Activated CD4-positive, alpha-beta T cell treated with anti-CD3 and anti-CD28 coated beads, Interleukin-2, amount 10 ng/mL, durations not matched to agents 24 days and 14 days (primary cell): Measurements from ENCODE around the gene TRIM67. TPM values are rescaled to one million over a fixed set of nuclear protein-coding genes. Genes with fewer than 3 reads are reported as not detected.

Experiments
- DNase-seq: peaks from one replicate; pipeline ENCODE4 v3.0.0; 2022
- H3K27ac Mint-ChIP-seq: one replicate; pipeline ENCODE4 v1.8.0; 2022; ENCODE audit warnings: mild to moderate bottlenecking, mixed read lengths
- H3K27me3 Mint-ChIP-seq: one replicate; pipeline ENCODE4 v1.8.0; 2022; ENCODE audit warnings: mixed read lengths
- H3K36me3 Mint-ChIP-seq: one replicate; pipeline ENCODE4 v1.8.0; 2022; ENCODE audit warnings: low read depth, mild to moderate bottlenecking, mixed read lengths
- H3K4me1 Mint-ChIP-seq: one replicate; pipeline ENCODE4 v1.8.0; 2021; ENCODE audit warnings: mixed read lengths
- H3K4me3 Mint-ChIP-seq: one replicate; pipeline ENCODE4 v1.8.0; 2022; ENCODE audit warnings: mild to moderate bottlenecking, moderate library complexity, mixed read lengths
- H3K9me3 Mint-ChIP-seq: one replicate; pipeline ENCODE4 v1.8.0; 2021; ENCODE audit warnings: mixed read lengths
- intact Hi-C: fragments of 100-400 bp; cut with micrococcal nuclease; formaldehyde crosslinking; loops from one replicate; pipeline ENCODE4 v1.15.1; 2023
- total RNA-seq: library from RNA; stranded (reverse); gene quantifications from 2 replicates; pipeline ENCODE4 v1.2.3, GENCODE V29; 2022

Gene TRIM67
- total RNA-seq, 1 donor from 2014 or later = not detected

DNA sequence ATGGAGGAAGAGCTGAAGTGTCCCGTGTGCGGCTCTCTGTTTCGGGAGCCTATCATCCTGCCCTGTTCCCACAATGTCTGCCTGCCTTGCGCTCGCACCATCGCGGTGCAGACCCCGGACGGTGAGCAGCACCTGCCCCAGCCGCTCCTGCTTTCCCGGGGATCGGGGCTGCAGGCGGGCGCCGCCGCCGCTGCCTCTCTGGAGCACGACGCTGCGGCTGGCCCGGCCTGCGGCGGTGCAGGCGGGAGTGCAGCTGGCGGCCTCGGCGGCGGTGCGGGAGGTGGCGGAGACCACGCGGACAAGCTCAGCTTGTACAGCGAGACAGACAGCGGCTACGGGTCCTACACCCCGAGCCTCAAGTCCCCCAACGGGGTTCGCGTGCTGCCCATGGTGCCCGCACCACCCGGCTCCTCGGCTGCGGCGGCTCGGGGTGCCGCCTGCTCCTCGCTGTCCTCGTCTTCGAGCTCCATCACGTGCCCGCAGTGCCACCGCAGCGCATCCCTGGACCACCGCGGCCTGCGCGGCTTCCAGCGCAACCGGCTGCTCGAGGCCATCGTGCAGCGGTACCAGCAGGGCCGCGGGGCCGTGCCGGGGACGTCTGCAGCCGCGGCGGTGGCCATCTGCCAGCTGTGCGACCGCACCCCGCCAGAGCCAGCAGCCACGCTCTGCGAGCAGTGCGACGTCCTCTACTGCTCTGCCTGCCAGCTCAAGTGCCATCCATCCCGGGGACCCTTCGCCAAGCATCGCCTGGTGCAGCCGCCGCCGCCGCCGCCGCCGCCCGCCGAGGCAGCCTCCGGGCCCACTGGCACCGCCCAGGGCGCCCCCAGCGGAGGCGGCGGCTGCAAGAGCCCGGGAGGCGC is 1.3 kb downstream of the TRIM67 start:
- Mint-ChIP-seq H3K27ac (no peak overlapping the region), H3K9me3 (no peaks in the 10 kb centered on the region), H3K36me3 (no peaks in the 10 kb centered on the region), H3K4me1 (no peaks in the 10 kb centered on the region), H3K27me3 (peaks cover 59% of the 10 kb centered on the region), H3K4me3 (no peak overlapping the region)
- no peak for DNase-seq
- intact Hi-C loops = no loop called here

DNA sequence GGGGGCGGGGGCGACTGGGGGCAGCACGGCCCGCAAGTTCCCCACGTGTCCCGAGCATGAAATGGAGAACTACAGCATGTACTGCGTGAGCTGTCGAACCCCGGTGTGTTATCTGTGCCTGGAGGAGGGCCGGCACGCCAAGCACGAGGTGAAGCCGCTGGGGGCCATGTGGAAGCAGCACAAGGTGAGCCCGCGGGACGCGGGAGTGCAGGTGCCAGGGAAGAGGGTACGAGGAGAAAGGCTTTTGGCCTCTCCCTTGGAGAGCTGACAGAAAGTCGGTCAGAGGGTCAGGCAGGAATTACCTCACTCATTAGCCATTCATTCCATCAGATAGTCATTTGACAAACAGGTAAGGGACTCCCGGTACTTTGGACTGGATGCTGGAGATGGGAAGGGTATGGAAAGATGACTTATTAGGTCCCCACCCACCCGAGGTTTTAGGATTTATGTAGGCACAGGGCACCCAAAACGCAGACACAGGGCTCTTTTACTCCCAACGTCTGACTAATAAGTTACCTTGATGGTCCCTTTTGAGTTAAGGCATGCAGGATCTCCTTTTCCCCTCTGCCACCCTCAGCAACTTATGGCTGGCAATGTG is 2.1 kb downstream of the TRIM67 start:
- intact Hi-C loops = no loop called here

DNA sequence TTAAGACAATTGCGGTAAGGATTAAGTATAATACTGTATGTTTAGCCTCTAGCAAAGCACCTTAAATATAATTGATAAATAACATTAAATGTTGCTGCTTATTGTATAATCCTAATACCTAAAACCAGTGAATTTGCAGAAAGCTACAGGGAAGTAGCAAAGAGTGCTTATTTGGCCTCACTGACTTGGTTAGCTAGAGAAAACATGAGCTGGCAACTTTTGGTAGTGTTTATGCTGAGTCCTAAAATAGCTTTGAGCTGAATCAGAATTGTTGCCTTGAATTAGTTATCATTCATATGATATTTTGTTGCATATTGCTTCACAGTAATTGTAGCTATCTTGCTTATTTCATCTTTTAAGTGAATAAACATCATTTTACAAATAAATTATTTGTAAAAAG is 3.5 kb downstream of the TRIM67 start:
- intact Hi-C loops = no loop called here
- no peak overlapping the region for H3K27ac Mint-ChIP-seq
- no peak overlapping the region for H3K4me3 Mint-ChIP-seq
- H3K36me3 Mint-ChIP-seq = no peaks in the 10 kb centered on the region
- no peak for DNase-seq
- peaks cover 41% of the 10 kb centered on the region for H3K27me3 Mint-ChIP-seq
- no peaks in the 10 kb centered on the region for H3K9me3 Mint-ChIP-seq
- no peaks in the 10 kb centered on the region for H3K4me1 Mint-ChIP-seq

More for the DNA sequence above, 2.1 kb downstream of the TRIM67 start:
- Mint-ChIP-seq H3K4me1 (no peaks in the 10 kb centered on the region), H3K27me3 (peaks cover 54% of the 10 kb centered on the region), H3K4me3 (no peak overlapping the region), H3K36me3 (no peaks in the 10 kb centered on the region), H3K9me3 (no peaks in the 10 kb centered on the region), H3K27ac (no peak overlapping the region)
- no peak for DNase-seq

DNA sequence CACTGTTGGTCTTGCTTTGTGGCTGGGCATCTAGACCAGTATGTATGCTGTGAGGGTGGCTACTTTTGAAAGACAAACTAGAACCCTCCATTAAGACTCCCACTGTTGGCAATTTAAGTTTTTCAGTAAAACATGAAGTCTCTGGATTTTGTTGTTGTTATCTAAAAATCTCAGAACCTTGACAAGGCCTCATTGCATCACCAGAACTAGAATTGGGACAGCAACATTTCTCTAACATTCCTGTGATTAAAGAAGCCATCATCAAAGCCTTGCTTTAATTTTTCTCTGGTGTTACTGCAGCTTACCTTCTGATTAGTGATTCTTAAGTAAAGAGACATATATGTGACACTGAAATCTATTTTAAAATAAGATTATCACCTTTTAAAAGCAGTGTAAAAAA is 4.5 kb downstream of the TRIM67 start:
- no peak for DNase-seq
- Mint-ChIP-seq H3K27me3 (peaks cover 34% of the 10 kb centered on the region), H3K27ac (no peak overlapping the region), H3K36me3 (no peaks in the 10 kb centered on the region), H3K4me1 (no peaks in the 10 kb centered on the region), H3K4me3 (no peak overlapping the region), H3K9me3 (no peaks in the 10 kb centered on the region)
- intact Hi-C loops = no loop called here

DNA sequence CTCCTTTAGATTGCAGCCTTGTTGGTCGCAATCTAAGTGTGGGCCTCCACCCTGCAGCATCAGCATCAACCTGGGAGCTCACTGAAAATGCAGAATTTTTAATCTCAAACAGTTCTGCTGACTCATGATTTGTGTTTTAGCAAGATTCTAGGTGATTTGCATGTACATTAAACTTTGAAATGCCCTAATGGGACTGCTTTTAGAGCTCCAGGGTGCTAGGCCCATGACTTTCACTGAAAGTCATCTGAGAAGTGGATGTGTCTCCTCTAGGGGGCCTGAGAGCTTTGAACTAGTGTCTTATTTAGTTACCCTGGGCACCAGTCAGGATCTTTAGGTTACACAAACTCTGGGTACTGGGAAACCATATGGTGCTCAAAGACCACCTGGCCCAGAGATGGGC is 9.0 kb downstream of the TRIM67 start:
- intact Hi-C loops = no loop called here
- Mint-ChIP-seq H3K4me1 (peaks cover 2% of the 10 kb centered on the region), H3K36me3 (no peaks in the 10 kb centered on the region), H3K4me3 (no peak overlapping the region), H3K27me3 (peaks cover 38% of the 10 kb centered on the region), H3K27ac (no peak overlapping the region), H3K9me3 (no peaks in the 10 kb centered on the region)
- DNase-seq = no peak

DNA sequence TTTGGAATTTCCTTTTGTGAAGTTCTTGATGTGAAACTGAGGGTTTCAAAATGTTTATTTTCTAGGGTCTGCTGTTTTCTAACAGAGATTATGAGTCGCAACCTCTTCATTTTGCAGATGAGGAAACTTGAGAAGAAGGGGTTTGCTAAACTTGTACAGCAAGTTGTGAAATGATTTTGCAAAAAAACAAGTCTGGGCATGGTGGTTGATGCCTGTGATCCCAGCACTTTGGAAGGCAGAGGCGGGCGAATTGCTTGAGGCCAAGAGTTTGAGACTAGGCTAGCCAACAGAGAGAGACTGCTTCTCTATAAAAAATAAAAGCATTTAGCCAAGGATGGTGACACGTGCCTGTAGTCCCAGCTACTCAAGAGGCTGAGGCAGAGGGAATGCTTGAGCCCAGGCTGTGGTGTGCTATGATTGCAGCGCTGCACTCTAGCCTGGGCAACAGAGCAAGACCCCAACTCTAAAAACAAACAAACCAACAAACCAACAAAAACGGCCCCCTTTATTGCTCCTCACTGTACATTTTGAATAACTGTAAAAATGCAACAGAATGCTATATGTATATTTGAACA is 9.9 kb downstream of the TRIM67 start:
- H3K4me1 Mint-ChIP-seq = peaks cover 2% of the 10 kb centered on the region

DNA sequence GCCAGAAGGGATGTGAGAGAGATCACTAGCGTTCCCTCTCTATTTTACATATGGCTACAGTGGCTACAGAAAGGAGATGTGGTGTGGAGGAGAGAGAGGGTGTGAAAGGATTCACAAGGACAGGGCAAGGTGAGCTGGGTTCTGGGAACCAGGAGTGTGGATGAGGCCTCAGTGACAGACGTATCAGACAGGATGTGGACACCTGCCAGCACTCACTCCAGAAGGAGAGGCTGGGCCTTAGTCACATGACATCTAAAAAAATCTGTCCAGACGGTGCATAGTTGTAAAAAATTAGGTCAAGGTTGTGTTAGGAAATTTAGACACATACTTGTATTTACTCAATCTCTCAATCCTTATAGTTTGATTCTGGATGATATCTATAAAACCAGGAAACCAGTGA is 10.6 kb downstream of the TRIM67 start:
- Mint-ChIP-seq H3K27ac (no peak overlapping the region), H3K36me3 (no peaks in the 10 kb centered on the region), H3K27me3 (peaks cover 42% of the 10 kb centered on the region), H3K4me3 (no peak overlapping the region), H3K9me3 (no peaks in the 10 kb centered on the region), H3K4me1 (peaks cover 2% of the 10 kb centered on the region)
- intact Hi-C loops = no loop called here
- DNase-seq = no peak

More for the DNA sequence above, 9.9 kb downstream of the TRIM67 start:
- Mint-ChIP-seq H3K27me3 (peaks cover 37% of the 10 kb centered on the region), H3K27ac (no peak overlapping the region), H3K36me3 (no peaks in the 10 kb centered on the region), H3K4me3 (no peak overlapping the region), H3K9me3 (no peaks in the 10 kb centered on the region)
- intact Hi-C loops = no loop called here
- no peak for DNase-seq

DNA sequence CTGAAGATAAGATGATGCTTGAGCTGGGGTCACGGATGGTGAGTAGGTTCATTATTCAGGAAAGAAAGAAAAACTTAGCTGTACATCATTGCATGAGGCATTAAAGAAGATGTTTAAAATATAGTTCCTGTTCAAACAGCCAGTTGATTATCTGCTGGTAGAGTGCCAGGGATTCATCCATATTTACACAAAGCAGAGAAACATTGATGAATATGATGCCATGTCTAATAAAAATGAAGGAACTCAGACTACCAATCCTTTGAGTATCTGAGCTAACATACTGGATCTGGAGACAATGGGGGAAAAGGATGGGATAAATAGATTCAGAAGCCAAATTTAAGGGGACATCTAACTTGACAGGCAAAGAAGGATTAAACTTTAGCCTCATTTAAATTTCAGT is 14.6 kb downstream of the TRIM67 start:
- H3K36me3 Mint-ChIP-seq = no peaks in the 10 kb centered on the region
- H3K4me3 Mint-ChIP-seq = no peak overlapping the region
- DNase-seq = no peak
- no peaks in the 10 kb centered on the region for H3K9me3 Mint-ChIP-seq
- peaks cover 2% of the 10 kb centered on the region for H3K4me1 Mint-ChIP-seq
- intact Hi-C loops = no loop called here
- H3K27me3 Mint-ChIP-seq = peaks cover 51% of the 10 kb centered on the region
- H3K27ac Mint-ChIP-seq = no peak overlapping the region

DNA sequence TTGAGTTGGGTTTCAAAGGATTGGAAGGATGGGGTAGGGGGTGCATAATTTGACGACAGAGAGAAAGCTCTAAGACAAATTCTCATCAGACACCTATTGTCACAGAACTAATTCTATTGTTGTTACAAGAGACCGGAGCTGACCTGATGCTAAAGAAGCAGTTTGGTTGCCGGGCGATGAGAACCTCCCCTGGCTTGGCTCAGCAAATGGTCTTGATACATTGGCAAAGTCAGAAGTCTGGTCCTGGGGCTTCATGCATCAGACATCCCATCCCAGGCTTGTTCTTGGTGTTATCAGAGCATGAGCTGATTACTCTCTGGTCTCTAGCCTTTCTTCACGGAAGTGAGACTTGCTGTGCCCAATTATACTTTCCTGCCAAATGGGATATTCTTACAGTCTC is 15.4 kb downstream of the TRIM67 start:
- intact Hi-C loops = no loop called here
- H3K27me3 Mint-ChIP-seq = peaks cover 51% of the 10 kb centered on the region
- no peak for DNase-seq
- H3K9me3 Mint-ChIP-seq = no peaks in the 10 kb centered on the region
- no peak overlapping the region for H3K27ac Mint-ChIP-seq
- H3K4me1 Mint-ChIP-seq = peaks cover under 1% of the 10 kb centered on the region
- no peaks in the 10 kb centered on the region for H3K36me3 Mint-ChIP-seq
- no peak overlapping the region for H3K4me3 Mint-ChIP-seq

DNA sequence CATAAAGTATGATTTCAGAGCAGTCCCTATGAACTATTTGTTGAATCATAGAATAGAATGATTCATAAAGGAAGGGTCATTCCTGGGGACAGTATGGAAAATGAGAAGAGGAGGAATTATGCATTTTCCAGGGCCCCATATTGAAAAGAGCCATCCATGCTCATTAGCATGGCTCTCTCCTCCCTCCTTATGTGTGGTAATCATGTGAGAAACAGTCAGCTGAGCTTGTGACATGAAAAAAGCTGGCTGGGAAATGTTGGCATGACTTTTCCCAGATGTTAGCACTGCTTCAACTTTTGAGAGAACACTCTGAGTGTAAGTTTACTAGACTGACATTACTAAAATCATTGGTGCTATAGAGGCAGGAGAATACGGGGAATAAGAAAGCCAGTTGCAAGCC is 16.1 kb downstream of the TRIM67 start:
- Mint-ChIP-seq H3K4me1 (no peaks in the 10 kb centered on the region), H3K27me3 (peaks cover 49% of the 10 kb centered on the region), H3K9me3 (no peaks in the 10 kb centered on the region), H3K4me3 (no peak overlapping the region), H3K27ac (no peak overlapping the region), H3K36me3 (no peaks in the 10 kb centered on the region)
- DNase-seq = no peak
- intact Hi-C loops = no loop called here

DNA sequence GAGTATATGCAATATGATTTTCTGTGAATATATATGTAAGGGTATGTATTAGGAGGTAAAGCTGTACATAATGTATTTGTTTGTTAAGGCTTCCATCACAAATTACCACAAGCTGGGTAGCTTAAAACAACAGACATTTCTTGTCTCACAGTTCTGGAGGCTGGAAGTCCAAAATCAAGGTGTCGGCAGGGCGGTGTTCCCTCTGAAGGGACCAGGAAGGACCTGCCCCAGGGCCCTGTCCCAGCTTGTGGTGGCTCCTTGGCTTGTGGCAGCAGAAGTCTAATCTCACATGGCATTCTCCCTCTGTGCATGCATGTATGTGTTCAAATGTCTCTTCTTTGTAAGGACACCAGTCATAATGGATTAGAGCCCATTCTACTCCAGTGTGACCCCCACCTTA is 17.1 kb downstream of the TRIM67 start:
- H3K36me3 Mint-ChIP-seq = no peaks in the 10 kb centered on the region
- no peak overlapping the region for H3K4me3 Mint-ChIP-seq
- intact Hi-C loops = no loop called here
- H3K4me1 Mint-ChIP-seq = no peaks in the 10 kb centered on the region
- no peak overlapping the region for H3K27ac Mint-ChIP-seq
- H3K27me3 Mint-ChIP-seq = peaks cover 45% of the 10 kb centered on the region
- no peak for DNase-seq
- no peaks in the 10 kb centered on the region for H3K9me3 Mint-ChIP-seq

DNA sequence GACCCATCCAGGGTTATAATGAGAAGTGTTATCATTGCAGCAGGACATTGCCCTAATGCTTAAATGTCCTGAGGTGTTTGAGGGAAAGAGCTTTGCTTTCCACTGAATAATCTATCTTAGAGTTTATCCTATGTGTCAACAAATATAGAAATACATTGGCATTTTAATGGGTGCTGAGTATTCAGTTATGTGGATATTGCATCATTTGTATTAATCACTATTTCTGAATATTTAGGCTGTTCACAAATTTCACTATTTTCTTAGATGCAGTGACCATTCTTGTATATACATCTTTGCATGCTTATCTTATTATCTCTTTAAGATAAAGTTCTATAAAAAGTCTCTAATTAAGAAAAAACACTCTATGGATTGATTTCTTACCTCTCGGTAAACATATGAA is 18.2 kb downstream of the TRIM67 start:
- intact Hi-C loops = no loop called here
- DNase-seq = no peak
- H3K27ac Mint-ChIP-seq = no peak overlapping the region
- no peak overlapping the region for H3K4me3 Mint-ChIP-seq
- no peaks in the 10 kb centered on the region for H3K36me3 Mint-ChIP-seq
- H3K27me3 Mint-ChIP-seq = peaks cover 42% of the 10 kb centered on the region
- no peaks in the 10 kb centered on the region for H3K9me3 Mint-ChIP-seq
- no peaks in the 10 kb centered on the region for H3K4me1 Mint-ChIP-seq

DNA sequence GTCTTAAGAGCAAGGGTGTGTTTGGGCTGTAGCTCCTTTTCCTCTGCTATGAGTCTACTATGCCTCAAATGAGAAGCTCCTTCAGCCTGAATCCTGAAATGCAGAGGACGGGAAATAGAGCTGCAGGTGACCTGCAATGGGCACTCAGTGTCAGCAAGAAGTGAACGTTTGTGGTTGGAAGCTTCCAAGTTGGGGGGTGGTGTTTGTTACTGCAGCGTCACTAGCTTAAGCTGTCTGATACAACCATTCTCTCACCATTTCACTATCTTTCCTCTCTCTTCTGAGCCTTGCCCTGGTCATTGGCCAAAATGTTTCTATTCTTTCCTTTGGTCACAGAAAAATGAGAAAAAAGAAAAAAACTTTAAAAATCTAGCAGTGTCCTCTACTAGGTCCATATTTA is 19.4 kb downstream of the TRIM67 start:
- Mint-ChIP-seq H3K4me3 (no peak overlapping the region), H3K9me3 (no peaks in the 10 kb centered on the region), H3K4me1 (no peaks in the 10 kb centered on the region), H3K27me3 (peaks cover 30% of the 10 kb centered on the region), H3K27ac (no peak overlapping the region), H3K36me3 (no peaks in the 10 kb centered on the region)
- DNase-seq = no peak
- intact Hi-C loops = no loop called here

DNA sequence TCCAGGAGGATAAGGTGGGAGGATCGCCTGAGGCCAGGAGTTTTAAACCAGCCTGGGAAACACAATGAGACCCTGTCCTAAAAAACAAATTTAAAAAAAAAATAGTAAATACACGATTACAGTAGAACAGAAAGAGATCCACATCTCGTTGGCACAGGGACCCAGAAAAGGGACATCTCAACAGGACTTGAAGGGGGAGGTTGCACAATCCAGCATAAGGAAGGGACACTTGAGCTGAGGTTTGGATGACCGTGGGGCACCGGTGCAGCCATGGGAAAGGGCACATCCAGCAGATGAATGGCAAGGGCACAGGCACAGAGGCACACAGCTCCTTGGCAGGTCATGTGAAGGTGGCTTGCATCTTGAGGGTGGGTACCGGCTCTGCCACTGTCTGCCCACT is 20.5 kb downstream of the TRIM67 start:
- no peak overlapping the region for H3K27ac Mint-ChIP-seq
- intact Hi-C loops = no loop called here
- H3K4me1 Mint-ChIP-seq = no peaks in the 10 kb centered on the region
- peaks cover 23% of the 10 kb centered on the region for H3K27me3 Mint-ChIP-seq
- DNase-seq = no peak
- H3K9me3 Mint-ChIP-seq = no peaks in the 10 kb centered on the region
- no peaks in the 10 kb centered on the region for H3K36me3 Mint-ChIP-seq
- no peak overlapping the region for H3K4me3 Mint-ChIP-seq
